HUDEP-2 (cell line): ENCODE results near the gene CDKAL1.

ENCODE experiments used
- DNase-seq, 76 experiments: peaks; one replicate each; lab custom pipeline; 2025; ENCODE audit not compliant: unreplicated experiment in 76 of 76; lab: John Stamatoyannopoulos, UW

The CDKAL1 gene

DNA sequence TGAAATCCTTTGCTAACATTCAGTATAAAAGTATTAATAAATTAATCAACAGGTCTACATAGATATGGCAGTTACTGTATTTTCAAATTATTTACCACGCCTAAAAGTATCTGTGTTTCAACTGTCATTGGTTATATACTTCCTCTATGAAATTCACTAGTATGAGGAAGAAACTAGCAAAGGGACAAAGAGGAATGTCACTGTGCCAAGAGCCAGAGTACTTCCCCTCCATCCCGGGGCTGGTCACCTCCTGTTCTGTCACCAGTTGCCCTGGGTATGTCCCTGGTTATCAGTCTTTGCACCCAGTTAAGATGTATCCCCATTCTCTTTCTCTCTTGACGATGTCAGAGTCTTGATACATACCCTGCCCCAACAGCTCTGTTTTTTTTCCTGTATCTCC, 582.5 kb downstream of the CDKAL1 start:
- no peak for DNase-seq

DNA sequence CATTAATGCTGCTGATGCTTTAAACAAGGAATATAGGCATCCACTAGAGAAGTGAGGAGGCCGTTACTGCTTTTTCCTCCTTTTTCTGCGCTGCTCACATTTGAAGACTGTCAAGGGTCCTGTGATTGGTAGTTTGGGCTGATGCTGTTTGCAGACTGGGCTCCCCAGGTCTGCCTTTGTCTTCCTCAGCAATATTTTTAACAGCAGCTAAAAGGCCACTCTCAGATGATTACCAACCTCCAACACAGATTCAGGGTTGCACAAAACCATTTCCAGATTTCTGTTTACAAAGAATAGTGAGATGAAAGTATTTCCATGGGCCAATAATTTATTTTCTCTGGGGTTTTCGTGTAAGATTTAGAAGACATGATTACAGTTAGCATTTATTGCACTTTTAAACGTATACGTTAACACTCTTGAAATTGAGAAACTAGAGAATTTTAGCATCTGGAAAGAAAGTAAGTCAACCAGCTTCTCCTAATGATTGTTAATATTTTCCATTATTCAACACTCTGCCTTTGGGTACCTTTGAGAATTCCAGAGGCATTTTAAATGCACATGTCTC, 584.0 kb downstream of the CDKAL1 start:
- DNase-seq: no peak

GRCh38 chr6:21121636-21122136, 587.4 kb downstream of the CDKAL1 start:
- no peak for DNase-seq

- DNase-seq: no peak
Observed at GRCh38 chr6:21123507-21124436, 589.5 kb downstream of the CDKAL1 start.

GRCh38 chr6:21128601-21129000, 594.3 kb downstream of the CDKAL1 start:
- no peak for DNase-seq

- DNase-seq: no peak
Observed at GRCh38 chr6:21131406-21131805, 597.1 kb downstream of the CDKAL1 start.

GRCh38 chr6:21132446-21132845, 598.2 kb downstream of the CDKAL1 start:
- DNase-seq: no peak

- DNase-seq: no peak
Observed at GRCh38 chr6:21132856-21133838, 598.9 kb downstream of the CDKAL1 start.

DNA sequence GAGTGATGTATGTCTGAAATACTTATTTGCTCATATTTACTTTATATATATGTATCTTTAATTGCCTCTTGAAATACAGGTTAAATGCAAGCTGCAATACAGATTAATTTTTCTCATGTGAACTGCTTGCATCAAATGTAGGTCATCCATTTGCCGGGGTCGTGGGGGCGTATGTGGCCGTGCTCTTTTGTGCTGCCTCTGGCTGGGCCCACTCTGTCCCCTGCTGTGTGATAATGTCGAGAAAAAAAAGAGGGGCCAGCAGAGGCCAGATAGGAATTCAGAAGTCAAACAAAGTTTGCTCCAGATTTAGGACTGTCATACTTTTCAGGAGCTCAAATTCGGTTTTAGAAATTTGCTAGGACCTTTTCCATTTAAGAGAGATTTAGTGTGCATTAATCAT, 599.6 kb downstream of the CDKAL1 start:
- DNase-seq: no peak

GRCh38 chr6:21134356-21134755, 600.1 kb downstream of the CDKAL1 start:
- no peak for DNase-seq

GRCh38 chr6:21135484-21136013, 601.3 kb downstream of the CDKAL1 start:
- no peak for DNase-seq

DNA sequence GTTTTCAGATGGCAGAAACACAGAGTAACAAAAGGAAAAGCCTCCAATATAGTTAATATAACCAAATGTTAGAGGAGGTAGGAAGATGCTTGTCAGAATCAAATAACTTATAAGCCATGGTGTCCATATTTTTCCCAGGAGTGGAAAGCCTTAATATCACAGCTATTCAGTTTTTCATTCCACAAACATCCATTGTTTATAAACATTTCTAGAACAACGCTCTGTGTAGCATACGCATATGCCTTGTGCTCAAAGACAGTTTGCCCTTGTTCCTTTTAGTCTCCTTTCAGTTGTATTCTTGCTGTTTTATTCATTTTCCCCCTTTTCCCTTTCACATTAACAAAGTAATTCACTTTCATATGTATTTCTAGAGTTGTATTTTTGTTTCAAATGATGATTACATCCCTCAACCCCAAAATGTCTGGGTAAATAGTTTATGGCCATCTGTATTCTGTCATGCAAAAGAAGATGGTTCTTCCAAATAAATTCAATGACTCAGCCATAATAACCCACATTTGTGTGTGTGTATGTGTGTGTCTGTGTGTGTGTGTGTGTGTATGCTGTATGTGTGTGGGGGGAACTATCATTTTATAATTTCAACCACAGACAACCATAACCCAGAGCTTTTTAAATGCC, 603.6 kb downstream of the CDKAL1 start:
- DNase-seq: no peak

- DNase-seq: no peak
Observed at GRCh38 chr6:21138336-21139069, 604.2 kb downstream of the CDKAL1 start.

DNA sequence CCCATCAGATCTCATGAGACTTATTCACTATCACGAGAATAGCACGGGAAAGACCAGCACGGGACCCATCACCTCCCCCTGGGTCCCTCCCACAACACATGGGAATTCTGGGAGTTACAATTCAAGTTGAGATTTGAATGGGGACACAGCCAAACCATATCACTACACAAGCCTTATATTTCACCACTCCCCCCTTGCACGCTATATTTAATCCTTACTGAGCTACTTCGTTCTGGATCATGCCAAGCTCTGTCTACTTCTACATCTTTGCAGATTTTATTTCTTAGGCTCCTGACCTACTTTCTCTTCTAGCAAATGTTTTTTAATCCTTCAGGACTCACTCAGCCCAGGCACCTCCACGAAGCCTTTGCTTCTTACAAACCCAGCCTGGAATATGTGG, 606.7 kb downstream of the CDKAL1 start:
- no peak for DNase-seq

DNA sequence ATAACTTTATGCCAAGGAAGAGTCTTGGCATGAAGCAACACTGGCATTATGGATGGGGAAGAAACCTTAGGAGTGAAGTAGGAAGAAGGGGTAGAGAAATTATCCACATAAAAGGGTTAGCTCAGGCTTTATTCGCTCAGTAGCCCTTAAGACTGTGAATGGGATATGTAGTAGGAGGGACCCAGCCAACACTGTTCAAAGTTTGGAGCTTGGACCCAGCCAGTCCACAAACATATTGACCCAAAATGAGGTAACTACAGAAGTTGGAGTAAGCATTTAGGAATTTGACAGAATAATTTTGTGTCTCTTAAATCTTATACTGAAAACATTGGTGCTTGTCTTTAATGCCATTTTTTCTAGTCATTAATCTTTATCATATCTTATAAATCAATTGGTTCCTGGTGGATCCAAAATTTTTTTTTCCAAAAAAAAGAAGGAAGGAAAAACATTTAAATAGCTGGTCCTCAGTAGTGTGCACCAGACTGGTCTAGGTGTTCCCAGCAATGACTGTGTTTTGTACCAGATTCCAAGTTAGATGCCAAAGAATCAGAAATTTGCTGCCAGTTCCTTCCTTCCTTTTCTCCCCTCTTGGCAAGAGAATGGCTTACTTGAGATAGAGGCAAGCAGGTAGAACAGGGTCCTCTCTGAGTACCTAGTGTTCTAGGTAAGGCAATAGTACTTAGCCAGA, 607.5 kb downstream of the CDKAL1 start:
- DNase-seq: no peak

GRCh38 chr6:21142741-21143140, 608.5 kb downstream of the CDKAL1 start:
- no peak for DNase-seq

- DNase-seq: no peak
Observed at GRCh38 chr6:21143645-21144044, 609.4 kb downstream of the CDKAL1 start.

- DNase-seq: no peak
Observed at GRCh38 chr6:21144928-21145327, 610.7 kb downstream of the CDKAL1 start.

- DNase-seq: no peak
Observed at GRCh38 chr6:21147995-21148394, 613.7 kb downstream of the CDKAL1 start.
